Natural killer cell (primary cell): Measurements from ENCODE around the gene NDEL1. TPM values are rescaled to one million over a fixed set of nuclear protein-coding genes. Genes with fewer than 3 reads are reported as not detected.

Source experiments
- ATAC-seq, 3 donors: fragments of 150-1000 bp in 2 of 3; fragments of 200-7000 bp in 1 of 3; cut with Tn5 transposase; 1 replicate in 1 of 3; 2 replicates in 2 of 3; pipeline ENCODE4 v1.10.0; 2021; ENCODE audit warnings: mild to moderate bottlenecking in 2 of 3, moderate library complexity in 2 of 3
- DNase-seq, 2 donors: peaks; one replicate each; pipeline versions ENCODE4 v3.0.0 to v3.0.0-alpha.2; 2013 to 2021; ENCODE audit warnings: mixed read lengths in 1 of 2
- H3K27ac ChIP-seq: one replicate; pipeline ENCODE4 v1.5.1; 2013; ENCODE audit warnings: mild to moderate bottlenecking, low read length
- H3K27me3 ChIP-seq: one replicate; pipeline ENCODE4 v1.6.1; 2013; ENCODE audit warnings: low read length; ENCODE audit not compliant: control insufficient read depth, insufficient read depth
- H3K36me3 ChIP-seq: one replicate; pipeline ENCODE4 v1.6.1; 2013; ENCODE audit warnings: low read length; ENCODE audit not compliant: control insufficient read depth, insufficient read depth
- H3K4me1 ChIP-seq: one replicate; pipeline ENCODE4 v1.6.1; 2013; ENCODE audit warnings: low read length; ENCODE audit not compliant: control insufficient read depth, insufficient read depth
- H3K4me3 ChIP-seq: one replicate; pipeline ENCODE4 v1.5.1; 2013; ENCODE audit warnings: low read length
- H3K9me3 ChIP-seq: one replicate; pipeline ENCODE4 v1.6.1; 2013; ENCODE audit warnings: low read length; ENCODE audit not compliant: control insufficient read depth, insufficient read depth
- H3K27ac Mint-ChIP-seq, 2 donors: one replicate each; pipeline ENCODE4 v1.8.0; 2022; ENCODE audit warnings: mild to moderate bottlenecking in 2 of 2, mixed read lengths in 2 of 2, moderate library complexity in 1 of 2
- H3K27me3 Mint-ChIP-seq, 2 donors: one replicate each; pipeline ENCODE4 v1.8.0; 2022; ENCODE audit warnings: low read depth in 2 of 2, mixed read lengths in 2 of 2
- H3K36me3 Mint-ChIP-seq: one replicate; pipeline ENCODE4 v1.8.0; 2022; ENCODE audit warnings: mixed read lengths
- H3K4me1 Mint-ChIP-seq, 2 donors: one replicate each; pipeline ENCODE4 v1.8.0; 2022; ENCODE audit warnings: mixed read lengths in 2 of 2
- H3K4me3 Mint-ChIP-seq: one replicate; pipeline ENCODE4 v1.8.0; 2022; ENCODE audit warnings: mild to moderate bottlenecking, moderate library complexity, mixed read lengths
- H3K9me3 Mint-ChIP-seq, 2 donors: one replicate each; pipeline ENCODE4 v1.8.0; 2022; ENCODE audit warnings: mixed read lengths in 2 of 2
- WGBS: methylation state at CpG from one replicate; pipeline ENCODE4 v1.1.7; 2013; ENCODE audit warnings: missing lambda C conversion rate; ENCODE audit not compliant: insufficient coverage; 5-methylcytosine and 5-hydroxymethylcytosine counted together
- intact Hi-C: fragments of 100-400 bp; cut with micrococcal nuclease; formaldehyde crosslinking; loops from one replicate; pipeline ENCODE4 v1.14.2; 2022
- total RNA-seq, 4 donors: library from RNA; stranded (reverse); fragments of 120-200 nt in 1 of 4; gene quantifications; one replicate each; pipeline versions ENCODE4 v1.2.3 to v1.2.4, GENCODE V29; 2013 to 2022
- TF ChIP-seq, protein P1 (sequence below): fragments of 200-600 bp; IDR thresholded peaks from one replicate; pipeline ENCODE4 v1.8.0; 2022; ENCODE audit warnings: antibody characterized with exemption

The NDEL1 gene
- total RNA-seq, 3 donors from 2014 or later (not counting 1 experiment from before 2014, with no cell fraction given), result 174 to 219 (median 193) TPM

DNA sequence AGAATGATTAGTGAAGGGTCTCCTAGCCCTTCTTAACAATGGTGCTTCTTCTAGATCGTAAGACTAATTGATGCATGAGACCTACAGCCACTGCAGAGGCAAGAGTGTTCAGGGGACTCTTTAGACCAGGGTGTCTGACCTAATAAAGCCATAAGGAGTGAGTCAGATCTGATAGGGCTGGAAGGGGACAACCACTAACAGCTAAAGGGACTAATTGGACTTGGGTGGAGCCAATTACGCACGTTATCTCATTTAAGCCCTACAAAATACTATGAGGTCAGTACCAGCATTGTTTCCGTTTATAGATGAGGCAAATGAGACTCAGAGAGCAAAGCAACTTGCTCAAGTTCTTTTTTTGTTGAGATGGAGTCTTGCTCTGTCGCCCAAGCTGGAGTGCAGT is 23.6 kb upstream of the NDEL1 start:
- no peak overlapping the region for H3K27ac ChIP-seq
- H3K4me1 ChIP-seq, result peaks cover 6% of the 10 kb centered on the region
- no peaks in the 10 kb centered on the region for H3K9me3 ChIP-seq
- H3K9me3 Mint-ChIP-seq, result no peaks in the 10 kb centered on the region
- 77% methylated on average over 5 of the region's 5 CpGs for WGBS
- DNase-seq, result no peak
- peaks cover 23 to 25% of the 10 kb centered on the region in 2 donors for H3K27me3 Mint-ChIP-seq
- H3K4me3 Mint-ChIP-seq, result no peak overlapping the region
- peaks cover 6% of the 10 kb centered on the region for H3K27me3 ChIP-seq
- TF ChIP-seq, protein P1, sequence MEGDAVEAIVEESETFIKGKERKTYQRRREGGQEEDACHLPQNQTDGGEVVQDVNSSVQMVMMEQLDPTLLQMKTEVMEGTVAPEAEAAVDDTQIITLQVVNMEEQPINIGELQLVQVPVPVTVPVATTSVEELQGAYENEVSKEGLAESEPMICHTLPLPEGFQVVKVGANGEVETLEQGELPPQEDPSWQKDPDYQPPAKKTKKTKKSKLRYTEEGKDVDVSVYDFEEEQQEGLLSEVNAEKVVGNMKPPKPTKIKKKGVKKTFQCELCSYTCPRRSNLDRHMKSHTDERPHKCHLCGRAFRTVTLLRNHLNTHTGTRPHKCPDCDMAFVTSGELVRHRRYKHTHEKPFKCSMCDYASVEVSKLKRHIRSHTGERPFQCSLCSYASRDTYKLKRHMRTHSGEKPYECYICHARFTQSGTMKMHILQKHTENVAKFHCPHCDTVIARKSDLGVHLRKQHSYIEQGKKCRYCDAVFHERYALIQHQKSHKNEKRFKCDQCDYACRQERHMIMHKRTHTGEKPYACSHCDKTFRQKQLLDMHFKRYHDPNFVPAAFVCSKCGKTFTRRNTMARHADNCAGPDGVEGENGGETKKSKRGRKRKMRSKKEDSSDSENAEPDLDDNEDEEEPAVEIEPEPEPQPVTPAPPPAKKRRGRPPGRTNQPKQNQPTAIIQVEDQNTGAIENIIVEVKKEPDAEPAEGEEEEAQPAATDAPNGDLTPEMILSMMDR, result no peak
- intact Hi-C loops, result no loop called here
- no peak overlapping the region for H3K27ac Mint-ChIP-seq
- H3K36me3 Mint-ChIP-seq, result no peaks in the 10 kb centered on the region
- ATAC-seq, result peak in 1 of 3 donors; percentile 52
- H3K4me1 Mint-ChIP-seq, result peaks cover 6 to 9% of the 10 kb centered on the region in 2 donors
- no peaks in the 10 kb centered on the region for H3K36me3 ChIP-seq
- no peak overlapping the region for H3K4me3 ChIP-seq

DNA sequence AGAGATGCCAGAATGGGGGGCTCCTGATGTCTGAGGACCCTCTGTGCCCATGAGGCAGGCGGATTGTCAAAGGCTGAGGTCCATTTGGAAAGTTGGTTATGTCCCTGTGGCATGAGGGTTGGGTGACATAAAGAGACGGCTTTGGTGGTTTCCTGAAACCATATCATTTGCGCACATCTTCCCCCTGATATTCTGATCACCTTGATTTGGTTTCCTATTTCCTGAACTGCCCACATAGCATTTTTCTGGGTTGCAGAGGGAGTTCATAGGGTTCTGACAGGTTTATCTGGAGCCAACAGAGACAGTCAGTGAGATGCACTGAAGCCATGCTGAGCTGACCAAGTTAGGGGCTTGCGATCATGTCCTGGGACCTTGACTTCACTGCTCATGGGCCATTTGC is 22.4 kb upstream of the NDEL1 start:
- no peak overlapping the region for H3K4me3 Mint-ChIP-seq
- H3K36me3 Mint-ChIP-seq, result no peaks in the 10 kb centered on the region
- Histone ChIP-seq H3K4me1 (peaks cover 6% of the 10 kb centered on the region), H3K4me3 (no peak overlapping the region), H3K27ac (no peak overlapping the region), H3K36me3 (no peaks in the 10 kb centered on the region), H3K9me3 (no peaks in the 10 kb centered on the region), H3K27me3 (peaks cover 6% of the 10 kb centered on the region)
- H3K9me3 Mint-ChIP-seq, result no peaks in the 10 kb centered on the region
- intact Hi-C loops, result no loop called here
- peaks cover 6 to 9% of the 10 kb centered on the region in 2 donors for H3K4me1 Mint-ChIP-seq
- ATAC-seq (peak in 1 of 3 donors; percentile 57), DNase-seq (peak in 1 of 2 donors; percentile 36)
- WGBS, result 37% methylated on average over 4 of the region's 4 CpGs
- H3K27me3 Mint-ChIP-seq, result peaks cover 29 to 37% of the 10 kb centered on the region in 2 donors
- no peak overlapping the region for H3K27ac Mint-ChIP-seq
- TF ChIP-seq, protein P1, result no peak

DNA sequence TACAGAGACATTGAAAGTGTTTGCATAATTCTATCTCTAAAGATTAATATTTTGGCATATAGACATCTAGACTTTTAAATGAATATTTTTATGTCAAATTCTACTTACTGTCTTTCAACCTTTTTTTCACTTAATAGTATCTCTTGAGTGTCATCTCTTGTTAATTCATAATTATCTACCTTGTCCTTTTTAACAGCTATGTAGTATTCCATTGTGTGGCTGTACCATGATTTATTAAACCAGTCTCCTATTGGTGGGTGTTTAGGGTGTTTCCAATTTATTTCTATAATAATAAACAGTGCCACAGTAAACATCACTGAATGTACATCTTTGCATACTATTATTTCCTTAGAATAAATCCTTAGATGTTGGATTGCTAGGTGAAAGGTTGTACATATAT is 21.7 kb upstream of the NDEL1 start:
- DNase-seq (no peak), ATAC-seq (no peak)
- Mint-ChIP-seq H3K4me1 (peaks cover 6 to 9% of the 10 kb centered on the region in 2 donors), H3K4me3 (no peak overlapping the region), H3K27ac (no peak overlapping the region), H3K9me3 (no peaks in the 10 kb centered on the region), H3K36me3 (no peaks in the 10 kb centered on the region), H3K27me3 (peaks cover 35 to 43% of the 10 kb centered on the region in 2 donors)
- TF ChIP-seq, protein P1, result no peak
- intact Hi-C loops, result no loop called here
- peaks cover 6% of the 10 kb centered on the region for H3K27me3 ChIP-seq
- H3K4me1 ChIP-seq, result peaks cover 6% of the 10 kb centered on the region
- H3K27ac ChIP-seq, result no peak overlapping the region
- no peak overlapping the region for H3K4me3 ChIP-seq
- no peaks in the 10 kb centered on the region for H3K36me3 ChIP-seq
- H3K9me3 ChIP-seq, result no peaks in the 10 kb centered on the region

DNA sequence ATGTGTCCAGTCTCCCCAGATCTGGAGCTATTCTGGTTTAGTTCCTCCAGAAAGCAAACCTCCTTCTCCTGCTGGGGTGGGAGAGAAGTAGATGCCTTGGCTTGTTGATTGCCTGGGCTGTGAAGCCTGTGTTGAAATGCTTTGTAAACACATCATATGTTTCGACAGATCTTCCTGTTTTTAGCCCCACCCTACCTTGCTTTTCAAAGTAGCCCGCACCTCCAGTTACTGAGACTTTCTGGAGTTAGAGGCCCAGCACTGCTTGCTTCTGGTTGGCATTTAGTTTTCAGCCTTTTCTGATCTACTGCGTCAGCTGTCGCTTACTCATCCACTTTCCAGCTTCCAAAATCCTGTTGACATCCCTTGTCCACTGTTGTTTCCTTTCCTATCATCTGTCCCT is 17.9 kb upstream of the NDEL1 start:
- H3K4me3 Mint-ChIP-seq, result no peak overlapping the region
- no peaks in the 10 kb centered on the region for H3K9me3 Mint-ChIP-seq
- WGBS, result 86% methylated on average over 4 of the region's 4 CpGs
- Histone ChIP-seq H3K36me3 (no peaks in the 10 kb centered on the region), H3K27me3 (no peaks in the 10 kb centered on the region), H3K4me3 (no peak overlapping the region), H3K27ac (no peak overlapping the region), H3K9me3 (no peaks in the 10 kb centered on the region), H3K4me1 (no peaks in the 10 kb centered on the region)
- ATAC-seq (peak in 1 of 3 donors; percentile 65), DNase-seq (no peak)
- H3K27ac Mint-ChIP-seq, result no peak overlapping the region
- no peaks in the 10 kb centered on the region for H3K4me1 Mint-ChIP-seq
- TF ChIP-seq, protein P1, result no peak
- intact Hi-C loops, result no loop called here
- peaks cover 39 to 51% of the 10 kb centered on the region in 2 donors for H3K27me3 Mint-ChIP-seq
- no peaks in the 10 kb centered on the region for H3K36me3 Mint-ChIP-seq
